ENCODE data around the gene PLP1.
"Not testable (repeated sequence)": the region's sequence is repeated elsewhere in the genome, so short reads cannot be mapped to it uniquely, and the experiment has no call there.

Gene PLP1

DNA sequence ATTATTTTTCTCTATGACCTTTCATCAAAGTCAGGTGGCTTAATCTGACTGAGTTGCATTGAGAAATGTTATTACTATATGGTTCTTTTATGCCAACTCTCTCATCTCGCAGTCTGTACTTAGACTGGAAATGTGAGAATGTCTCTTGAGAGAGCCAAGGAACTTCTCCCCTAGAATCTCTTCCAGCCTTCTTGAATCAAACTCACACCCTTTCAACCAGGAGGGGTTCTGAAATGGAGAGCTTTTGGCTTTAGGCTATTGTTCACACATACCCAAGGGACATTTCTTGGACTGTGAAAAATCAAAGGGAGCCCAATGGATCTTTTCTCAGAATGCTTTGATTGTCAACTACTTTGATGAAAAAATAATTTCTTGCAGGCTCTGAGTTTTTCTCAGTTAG lies 5.1 kb downstream of the PLP1 start:
- no peak for DNase-seq

DNA sequence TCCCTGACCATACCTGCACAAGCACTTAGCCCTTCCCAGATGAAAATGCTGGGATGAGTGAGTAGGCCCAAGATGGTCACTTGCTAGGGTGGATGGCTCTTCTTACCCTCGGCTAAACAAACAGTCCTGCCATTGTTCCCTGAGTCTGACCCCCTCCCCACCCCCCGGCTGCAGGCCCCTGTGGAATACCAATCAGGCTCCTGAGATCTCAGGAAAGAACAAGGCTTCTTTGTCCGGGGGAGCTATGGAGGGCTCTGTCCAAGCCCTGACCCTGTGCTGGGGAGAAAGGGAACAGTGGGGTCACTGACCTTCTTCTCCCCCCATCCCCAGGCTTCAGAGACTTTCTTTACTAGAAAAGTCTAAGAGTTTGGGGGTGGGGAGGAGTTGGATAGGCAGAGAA lies 6.0 kb downstream of the PLP1 start:
- no peak for DNase-seq

- no peak for DNase-seq
Measured at GRCh38 chrX:103783196-103783595, 6.6 kb downstream of the PLP1 start.

DNA sequence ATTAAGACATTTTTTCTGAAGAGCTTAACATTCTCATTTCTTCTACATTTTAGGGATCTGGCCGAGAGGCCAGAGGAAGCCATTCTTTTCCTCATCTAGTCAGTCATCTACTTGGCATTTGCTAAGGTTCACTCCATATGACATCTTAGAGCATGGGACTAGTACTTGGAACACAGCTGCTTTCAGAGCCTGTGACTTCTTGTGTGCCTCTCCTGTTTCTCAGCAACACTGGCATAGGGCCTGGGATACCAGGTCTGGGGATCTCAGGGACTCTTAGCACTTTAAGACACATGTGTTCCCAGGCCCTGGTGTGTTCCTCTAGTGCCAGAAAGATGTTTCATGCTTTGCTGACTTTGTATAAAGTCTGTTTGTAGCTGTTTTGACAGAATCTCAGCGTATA lies 7.3 kb downstream of the PLP1 start:
- no peak for DNase-seq

DNA sequence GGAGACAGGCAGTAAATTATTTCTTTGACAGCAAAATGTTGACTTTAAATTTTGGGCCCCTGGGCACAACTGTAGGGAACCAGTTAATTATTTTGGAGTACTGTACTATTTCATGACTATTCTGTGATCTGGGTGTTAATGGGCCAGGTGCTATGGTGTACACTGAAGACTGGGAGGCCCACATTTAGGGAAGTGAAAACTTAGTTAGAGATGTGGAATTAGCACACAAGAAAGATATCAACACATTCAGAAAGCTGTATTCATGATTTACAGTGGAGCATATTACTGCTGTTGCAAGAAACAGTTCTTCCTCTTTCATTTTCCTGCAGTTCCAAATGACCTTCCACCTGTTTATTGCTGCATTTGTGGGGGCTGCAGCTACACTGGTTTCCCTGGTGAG lies 12.4 kb downstream of the PLP1 start:
- DNase-seq: no peak

DNA sequence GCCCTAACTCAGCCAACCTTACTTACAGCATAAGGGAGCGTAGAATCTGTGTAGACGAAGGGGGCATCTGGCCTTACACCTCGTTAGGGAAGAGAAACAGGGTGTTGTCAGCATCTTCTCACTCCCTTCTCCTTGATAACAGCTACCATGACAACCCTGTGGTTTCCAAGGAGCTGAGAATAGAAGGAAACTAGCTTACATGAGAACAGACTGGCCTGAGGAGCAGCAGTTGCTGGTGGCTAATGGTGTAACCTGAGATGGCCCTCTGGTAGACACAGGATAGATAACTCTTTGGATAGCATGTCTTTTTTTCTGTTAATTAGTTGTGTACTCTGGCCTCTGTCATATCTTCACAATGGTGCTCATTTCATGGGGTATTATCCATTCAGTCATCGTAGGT lies 14.6 kb downstream of the PLP1 start:
- no peak for DNase-seq

GRCh38 chrX:103791826-103792485 lies 15.3 kb downstream of the PLP1 start:
- no peak for DNase-seq

GRCh38 chrX:103792916-103793544 lies 16.4 kb downstream of the PLP1 start:
- no peak for DNase-seq

DNA sequence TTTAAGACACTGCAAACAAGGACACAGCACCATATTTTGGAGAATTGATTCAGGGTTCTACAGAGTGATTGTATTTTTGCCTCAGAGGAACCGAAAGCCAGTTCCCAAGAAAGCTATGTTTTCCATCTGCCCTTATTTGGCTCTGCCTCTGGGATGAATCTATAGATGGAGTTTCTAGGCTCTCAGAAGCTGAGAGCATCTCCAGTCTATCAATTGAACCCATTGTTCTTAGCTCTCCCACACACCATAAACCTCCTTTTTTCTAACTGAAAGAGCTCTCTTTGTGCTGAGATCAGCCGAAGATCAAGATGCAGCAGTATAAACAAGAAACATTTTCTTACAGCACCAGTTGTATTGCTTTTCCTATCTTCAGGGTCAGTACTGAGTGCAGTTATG lies 16.9 kb downstream of the PLP1 start:
- DNase-seq: no peak

GRCh38 chrX:103794119-103794518 lies 17.5 kb downstream of the PLP1 start:
- no peak for DNase-seq

GRCh38 chrX:103797691-103798090 lies 21.1 kb downstream of the PLP1 start:
- DNase-seq: no peak

GRCh38 chrX:103800318-103800717 lies 23.7 kb downstream of the PLP1 start:
- no peak for DNase-seq

- no peak for DNase-seq
Measured at GRCh38 chrX:103805860-103806259, 29.2 kb downstream of the PLP1 start.

DNA sequence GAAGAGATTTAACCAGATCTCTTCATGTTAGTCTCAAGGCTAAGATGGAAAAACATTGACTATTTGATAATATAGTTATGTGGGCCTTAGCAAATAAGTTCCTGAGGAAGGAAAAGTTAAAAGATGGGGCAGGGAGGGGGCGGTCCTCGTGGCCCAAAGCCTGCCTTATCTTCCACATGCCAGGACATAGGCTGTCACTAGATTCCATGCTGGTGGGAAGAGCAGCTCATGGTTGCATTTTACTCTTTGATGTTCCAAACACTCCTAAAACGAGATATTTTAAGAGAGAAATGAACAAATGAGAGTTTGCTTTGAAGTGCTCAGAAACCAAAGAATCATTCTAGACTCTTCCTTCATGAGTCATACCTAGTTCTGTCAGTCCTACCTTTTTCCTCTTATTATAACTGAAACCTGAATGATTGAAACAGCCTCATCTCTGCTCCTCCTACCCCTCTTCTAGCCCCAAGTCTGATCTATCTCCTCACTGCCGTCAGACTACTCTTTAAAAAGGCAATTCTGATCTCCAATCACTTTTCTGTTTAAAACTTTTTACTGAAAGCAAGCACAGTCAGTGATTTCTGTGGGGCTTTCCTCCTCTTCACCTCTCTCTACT lies 30.3 kb downstream of the PLP1 start:
- no peak for DNase-seq

DNA sequence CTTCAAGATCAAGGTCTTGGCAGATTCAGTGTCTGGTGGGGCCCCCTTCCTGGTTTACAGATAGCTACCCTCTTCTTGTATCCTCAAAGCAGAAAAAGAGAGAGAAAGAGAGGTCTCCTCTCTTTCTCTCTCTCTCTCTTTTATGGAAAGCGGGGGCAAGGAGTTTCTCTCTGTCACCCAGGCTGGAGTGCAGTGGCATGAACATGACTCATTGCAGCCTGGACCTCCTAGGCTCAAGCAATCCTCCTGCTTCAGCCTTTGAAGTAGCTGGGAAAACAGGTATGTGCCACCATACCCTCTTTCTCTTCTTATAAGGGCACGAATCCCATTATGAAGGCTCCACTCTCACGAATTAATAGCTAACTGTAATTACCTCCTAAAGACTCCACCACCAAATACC lies 35.2 kb downstream of the PLP1 start:
- no peak for DNase-seq

DNA sequence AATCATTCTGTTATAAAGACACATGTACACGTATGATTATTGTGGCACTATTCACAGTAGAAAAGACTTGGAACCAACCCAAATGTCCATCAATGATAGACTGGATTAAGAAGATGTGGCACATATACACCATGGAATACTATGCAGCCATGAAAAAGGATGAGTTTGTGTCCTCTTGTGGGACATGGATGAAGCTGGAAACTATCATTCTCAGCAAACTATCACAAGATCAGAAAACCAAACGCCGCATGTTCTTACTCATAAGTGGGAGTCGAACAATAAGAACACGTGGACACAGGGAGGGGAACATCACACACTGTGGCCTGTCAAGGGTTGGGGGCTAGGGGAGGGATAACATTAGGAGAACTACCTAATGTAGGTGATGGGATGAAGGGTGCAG lies 40.5 kb downstream of the PLP1 start:
- not testable (repeated sequence) for DNase-seq

- DNase-seq: no peak
Measured at GRCh38 chrX:103817502-103817901, 40.9 kb downstream of the PLP1 start.

GRCh38 chrX:103818842-103819619 lies 42.4 kb downstream of the PLP1 start:
- no peak for DNase-seq

DNA sequence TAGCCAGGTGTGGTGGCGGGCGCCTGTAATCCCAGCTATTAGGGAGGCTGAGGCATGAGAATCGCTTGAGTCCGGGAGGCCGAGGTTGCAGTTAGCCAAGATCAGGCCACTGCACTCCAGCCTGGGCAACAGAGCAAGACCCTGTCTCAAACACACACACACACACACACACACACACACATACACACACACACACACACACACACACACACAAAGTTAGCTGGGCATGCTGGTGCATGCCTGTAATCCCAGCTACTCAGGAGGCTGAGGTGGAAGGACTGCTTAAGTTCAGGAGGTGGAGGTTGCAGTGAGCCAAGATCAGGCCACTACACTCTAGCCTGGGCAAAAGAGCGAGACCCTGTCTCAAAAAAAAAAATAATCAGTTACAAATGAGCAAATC lies 44.2 kb downstream of the PLP1 start:
- not testable (repeated sequence) for DNase-seq

DNA sequence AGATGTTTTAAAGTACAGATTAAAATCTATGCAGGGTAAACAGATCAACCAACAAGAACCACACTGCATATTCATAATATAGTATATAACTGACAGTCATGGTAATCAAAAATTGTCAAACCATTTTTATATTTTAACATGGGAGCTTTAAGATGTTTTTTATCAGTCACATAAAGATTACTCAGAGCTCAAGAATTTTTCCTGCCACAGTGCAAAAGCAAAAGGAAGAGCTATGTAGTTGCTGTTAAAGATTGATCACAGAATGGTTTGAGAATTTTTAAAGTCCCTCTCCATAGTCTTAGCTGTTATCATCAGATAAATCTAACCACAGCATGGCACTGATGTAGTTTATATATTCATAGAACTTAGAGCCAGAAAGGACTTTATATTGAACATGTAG lies 47.0 kb downstream of the PLP1 start:
- no peak for DNase-seq

DNA sequence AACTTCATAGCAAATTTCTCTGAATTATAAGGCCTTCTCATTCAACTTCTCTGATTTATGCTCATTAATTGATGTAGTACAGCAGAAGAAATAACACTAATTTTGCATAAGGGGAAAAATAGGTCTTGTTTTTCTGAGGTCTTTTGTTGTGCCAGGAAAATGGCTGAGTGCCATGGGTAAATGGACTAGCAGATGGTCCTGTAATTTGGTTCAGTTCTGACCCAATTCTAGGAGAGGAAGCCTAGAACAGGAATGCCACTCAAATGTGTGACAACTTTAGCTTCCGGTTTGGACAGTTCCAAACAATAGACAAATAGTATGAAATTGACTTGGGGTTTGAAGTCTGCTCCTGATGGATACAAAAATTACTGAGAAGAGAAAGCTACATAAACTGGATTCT lies 49.2 kb downstream of the PLP1 start:
- no peak for DNase-seq

GRCh38 chrX:103828529-103828928 lies 51.9 kb downstream of the PLP1 start:
- DNase-seq: no peak

DNA sequence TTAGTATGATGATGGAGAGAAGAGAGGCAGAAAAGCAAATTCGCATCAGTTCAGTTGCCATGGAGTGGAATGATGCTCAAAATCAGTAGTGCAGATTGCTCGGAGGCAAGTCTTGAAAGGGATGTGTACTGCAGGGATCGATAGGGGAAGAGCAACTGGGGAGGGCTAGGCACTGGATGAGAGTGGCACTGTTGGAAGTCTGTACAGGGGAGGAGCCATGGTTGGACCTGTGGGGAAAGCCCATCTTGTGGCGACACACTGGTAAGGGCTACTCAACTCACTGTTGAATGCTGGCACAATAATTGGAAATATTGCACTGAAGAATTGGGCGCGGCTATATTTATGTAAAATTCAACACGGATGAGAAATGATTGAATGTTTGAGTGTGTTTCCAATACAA lies 54.2 kb downstream of the PLP1 start:
- no peak for DNase-seq

GRCh38 chrX:103831342-103831802 lies 54.7 kb downstream of the PLP1 start:
- DNase-seq: no peak

Measured in 8988T (cell line).